ENCODE results near the gene MID1.

GRCh38 chrX:10474510-10474909 is 145.9 kb downstream of the MID1 start:
- TF ChIP-seq CTCF (IDR thresholded peaks at IDR 0.05): no peak
- TF ChIP-seq ZFX (IDR thresholded peaks at IDR 0.05; ENCODE audit: borderline replicate concordance): no peak
